HCT116 (cell line): ENCODE results near the gene BIRC6. TPM values are rescaled to one million over a fixed set of nuclear protein-coding genes. Genes with fewer than 3 reads are reported as not detected.

ENCODE experiments used
- ATAC-seq: fragments of 200-7000 bp; cut with Tn5 transposase; 2 replicates; pipeline ENCODE4 v1.9.1; 2020; ENCODE audit warnings: mild to moderate bottlenecking, moderate library complexity
- BruUV-seq: library from RNA; stranded (reverse); fragments of 400-500 nt; replicated peaks from 2 replicates; lab custom pipeline; 2021; lab: Mats Ljungman, UMichigan
- CTCF ChIA-PET: fragments of 300-600 bp; sonication (Branson Sonifier 250); formaldehyde crosslinking; loops from one replicate; lab custom pipeline; 2021; ENCODE audit warnings: antibody characterized with exemption; lab: Charles Lee
- POLR2A ChIA-PET: fragments of 300-600, 350-600 bp; sonication (Branson Sonifier 250); formaldehyde crosslinking; loops from one replicate; lab custom pipeline; 2021; ENCODE audit warnings: antibody characterized with exemption; lab: Charles Lee
- RAD21 ChIA-PET, 2 experiments: fragments of 300-600 bp; sonication (Branson Sonifier 250); formaldehyde crosslinking; loops; one replicate each; lab custom pipeline; 2023; ENCODE audit warnings: low total read pairs in 2 of 2; ENCODE audit not compliant: uncharacterized antibody in 2 of 2, unreplicated experiment in 2 of 2, low non-redundant PET in 1 of 2; lab: Charles Lee
- DNase-seq: peaks from one replicate; pipeline ENCODE4 v3.0.0-alpha.2; 2010; ENCODE audit warnings: low read depth, low spot score
- H2AFZ ChIP-seq: fragments of 200-600 bp; shearing (Covaris generic), sonication (generic); 2 replicates; pipeline ENCODE4 v1.6.1; 2017; ENCODE audit warnings: low read depth, mixed run types, mixed read lengths, antibody characterized with exemption, low read length; ENCODE audit not compliant: poor library complexity, severe bottlenecking
- H3K27ac ChIP-seq: 2 replicates; pipeline ENCODE4 v1.5.1; 2012; ENCODE audit warnings: low read depth, low read length
- H3K27me3 ChIP-seq: fragments of 200-600 bp; sonication (generic); 2 replicates; pipeline ENCODE4 v1.6.1; 2016; ENCODE audit warnings: mixed run types, low read length, mixed read lengths; ENCODE audit not compliant: insufficient read depth
- H3K36me3 ChIP-seq, 2 experiments: fragments of 200-500 bp in 1 of 2; fragments of 200-600 bp in 1 of 2; sonication (Bioruptor generic) in 1 of 2; sonication (generic) in 1 of 2; 2 replicates each; pipeline versions ENCODE4 v1.5.1 to v1.6.1; 2014 to 2016; ENCODE audit warnings: low read length in 2 of 2, inconsistent platforms in 1 of 2, mixed read lengths in 1 of 2, mixed run types in 1 of 2; ENCODE audit not compliant: insufficient read depth in 2 of 2, control insufficient read depth in 1 of 2
- H3K4me1 ChIP-seq, 2 experiments: fragments of 200-600 bp in 1 of 2; sonication (generic) in 1 of 2; 2 replicates each; pipeline versions ENCODE4 v1.5.1 to v1.6.1; 2012 to 2017; ENCODE audit warnings: low read length in 2 of 2, inconsistent platforms in 1 of 2, mild to moderate bottlenecking in 1 of 2, mixed read lengths in 1 of 2, mixed run types in 1 of 2, moderate library complexity in 1 of 2; ENCODE audit not compliant: insufficient read depth in 2 of 2, control insufficient read depth in 1 of 2
- H3K4me2 ChIP-seq: fragments of 200-600 bp; sonication (generic); 2 replicates; pipeline ENCODE4 v1.6.1; 2017; ENCODE audit warnings: mixed run types, low read length, mixed read lengths
- H3K4me3 ChIP-seq, 2 experiments: fragments of 200-600 bp in 1 of 2; sonication (generic) in 1 of 2; replicated peaks in 1 of 2; 2 replicates each; pipeline ENCODE4 v1.5.1; 2011 to 2016; ENCODE audit warnings: low read length in 2 of 2, control low read depth in 1 of 2, low read depth in 1 of 2, mild to moderate bottlenecking in 1 of 2, mixed read lengths in 1 of 2, mixed run types in 1 of 2
- H3K79me2 ChIP-seq: fragments of 200-600 bp; sonication (generic); 2 replicates; pipeline ENCODE4 v1.6.1; 2017; ENCODE audit warnings: mild to moderate bottlenecking, mixed run types, low read length, moderate library complexity, mixed read lengths; ENCODE audit not compliant: insufficient read depth
- H3K9ac ChIP-seq: fragments of 200-600 bp; sonication (generic); 2 replicates; pipeline ENCODE4 v1.6.1; 2016; ENCODE audit warnings: low read length, mixed read lengths
- H3K9me2 ChIP-seq: fragments of 200-600 bp; sonication (generic), shearing (Covaris generic); 2 replicates; pipeline ENCODE4 v1.6.1; 2017; ENCODE audit warnings: mixed run types, mild to moderate bottlenecking, moderate library complexity; ENCODE audit not compliant: insufficient read depth
- H3K9me3 ChIP-seq, 2 experiments: fragments of 200-500 bp in 1 of 2; fragments of 200-600 bp in 1 of 2; sonication (Bioruptor generic) in 1 of 2; sonication (generic) in 1 of 2; 2 replicates each; pipeline ENCODE4 v1.6.1; 2014 to 2017; ENCODE audit warnings: low read length in 2 of 2, mixed read lengths in 2 of 2, inconsistent platforms in 1 of 2, low read depth in 1 of 2, mild to moderate bottlenecking in 1 of 2, mixed run types in 1 of 2, moderate library complexity in 1 of 2; ENCODE audit not compliant: control insufficient read depth in 1 of 2, insufficient read depth in 1 of 2
- H4K20me1 ChIP-seq: fragments of 200-600 bp; sonication (generic), shearing (Covaris generic); 2 replicates; pipeline ENCODE4 v1.6.1; 2017; ENCODE audit warnings: mixed run types, mild to moderate bottlenecking, moderate library complexity; ENCODE audit not compliant: insufficient read depth
- CBX3 ChIP-seq: IDR thresholded peaks from 2 replicates; pipeline ENCODE4 v1.6.1; 2012; ENCODE audit warnings: low read depth
- CEBPB ChIP-seq: IDR thresholded peaks from 2 replicates; pipeline ENCODE4 v1.6.1; 2012; ENCODE audit warnings: low read depth
- CTCF ChIP-seq, 3 experiments: fragments of 200-600 bp in 1 of 3; sonication (generic) in 1 of 3; IDR thresholded peaks in 2 of 3; conservative IDR thresholded peaks in 1 of 3; 2 replicates each; pipeline ENCODE4 v1.5.1; 2012 to 2017; ENCODE audit warnings: low read depth in 2 of 3, low read length in 2 of 3, antibody characterized with exemption in 1 of 3, borderline replicate concordance in 1 of 3, control low read depth in 1 of 3, mild to moderate bottlenecking in 1 of 3, mixed read lengths in 1 of 3, mixed run types in 1 of 3, moderate library complexity in 1 of 3; ENCODE audit not compliant: insufficient read depth in 1 of 3
- EGR1 ChIP-seq: IDR thresholded peaks from 2 replicates; pipeline ENCODE4 v1.6.1; 2012; ENCODE audit warnings: low read depth
- ELF1 ChIP-seq: IDR thresholded peaks from 2 replicates; pipeline ENCODE4 v1.6.1; 2012; ENCODE audit warnings: low read depth, borderline replicate concordance
- EZH2 ChIP-seq: fragments of 200-600 bp; sonication (generic); IDR thresholded peaks from 2 replicates; pipeline ENCODE4 v1.6.1; 2017; ENCODE audit warnings: antibody characterized with exemption, mixed run types
- EZH2phosphoT487 ChIP-seq: fragments of 200-600 bp; IDR thresholded peaks from 2 replicates; pipeline ENCODE4 v1.6.1; 2018; ENCODE audit warnings: antibody characterized with exemption, borderline replicate concordance
- FOSL1 ChIP-seq: IDR thresholded peaks from 2 replicates; pipeline ENCODE4 v1.6.1; 2012; ENCODE audit warnings: low read depth
- JUND ChIP-seq: IDR thresholded peaks from 2 replicates; pipeline ENCODE4 v1.6.1; 2012
- MAX ChIP-seq: IDR thresholded peaks from 2 replicates; pipeline ENCODE4 v1.6.1; 2012
- POLR2A ChIP-seq: IDR thresholded peaks from 2 replicates; pipeline ENCODE4 v1.7.0; 2011; ENCODE audit warnings: borderline replicate concordance; ENCODE audit not compliant: insufficient read depth, insufficient read length; ENCODE audit errors: extremely low read depth
- RAD21 ChIP-seq: IDR thresholded peaks from 2 replicates; pipeline ENCODE4 v1.6.1; 2012; ENCODE audit warnings: low read depth, mild to moderate bottlenecking
- REST ChIP-seq: IDR thresholded peaks from 2 replicates; pipeline ENCODE4 v1.6.1; 2012; ENCODE audit warnings: low read depth
- SIN3A ChIP-seq: IDR thresholded peaks from 2 replicates; pipeline ENCODE4 v1.6.1; 2012; ENCODE audit warnings: low read depth
- SRF ChIP-seq: IDR thresholded peaks from 2 replicates; pipeline ENCODE4 v1.6.1; 2012; ENCODE audit warnings: low read depth
- TCF7L2 ChIP-seq: IDR thresholded peaks from 2 replicates; pipeline ENCODE4 v1.7.0; 2011; ENCODE audit warnings: borderline replicate concordance, inconsistent platforms; ENCODE audit not compliant: insufficient read depth, insufficient read length; ENCODE audit errors: extremely low read depth
- YY1 ChIP-seq: IDR thresholded peaks from 2 replicates; pipeline ENCODE4 v1.6.1; 2011; ENCODE audit warnings: low read length, low read depth, moderate library complexity, mild to moderate bottlenecking; ENCODE audit not compliant: insufficient replicate concordance; ENCODE audit errors: extremely low read depth
- ZBTB33 ChIP-seq: IDR thresholded peaks from 2 replicates; pipeline ENCODE4 v1.6.1; 2011; ENCODE audit warnings: mild to moderate bottlenecking, low read length, moderate library complexity; ENCODE audit not compliant: insufficient replicate concordance; ENCODE audit errors: extremely low read depth
- ZNF274 ChIP-seq: fragments of 200-500 bp; sonication (Bioruptor generic); IDR thresholded peaks from 2 replicates; pipeline ENCODE4 v1.6.1; 2014; ENCODE audit warnings: mild to moderate bottlenecking, low read depth, low read length, inconsistent platforms
- intact Hi-C: fragments of 100-400 bp; cut with micrococcal nuclease; formaldehyde crosslinking; loops from 2 replicates; pipeline ENCODE4 v1.10.0; 2022
- total RNA-seq: library from RNA; stranded (reverse); gene quantifications from one replicate; pipeline ENCODE4 v1.2.1, GENCODE V29; 2021; ENCODE audit not compliant: unreplicated experiment

Gene BIRC6
- total RNA-seq, 1 experiment from 2014 or later = 60.7 TPM

GRCh38 chr2:32463110-32463509 is 106.3 kb downstream of the BIRC6 start:
- DNase-seq = no peak
- TF ChIP-seq CBX3 = no peak
- no peak for TF ChIP-seq TCF7L2
- TF ChIP-seq CEBPB = no peak
- no peak for TF ChIP-seq EGR1
- no peak for TF ChIP-seq ZBTB33
- no peak for TF ChIP-seq FOSL1
- no peak for TF ChIP-seq CTCF (IDR thresholded peaks at IDR 0.05 in 2 of 3, conservative IDR thresholded peaks at IDR 0.05 in 1 of 3; ENCODE audit: borderline replicate concordance in 1 of 3, insufficient read depth in 1 of 3, low read depth in 2 of 3, low read length in 2 of 3)
- no peak for TF ChIP-seq MAX
- TF ChIP-seq ZNF274 = no peak
- no peak for TF ChIP-seq YY1
- TF ChIP-seq POLR2A = no peak
- no peak for TF ChIP-seq RAD21
- TF ChIP-seq SRF = no peak
- TF ChIP-seq REST = no peak
- no peak for TF ChIP-seq ELF1
- no peak for TF ChIP-seq JUND
- no peak for TF ChIP-seq EZH2
- no peak for TF ChIP-seq EZH2phosphoT487
- TF ChIP-seq SIN3A = no peak
- TF ChIP-seq, all 23 proteins: peak for 0
- RAD21 ChIA-PET = no interaction called here
- Histone ChIP-seq H3K27ac (no peak overlapping the region), H3K27me3 (no peaks in the 10 kb centered on the region), H4K20me1 (no peaks in the 10 kb centered on the region), H3K9me2 (no peaks in the 10 kb centered on the region), H3K36me3 (peaks cover 8% of the 10 kb centered on the region in 2 experiments; a peak in 3 of 4 replicates), H3K4me2 (no peak overlapping the region), H3K9ac (no peak overlapping the region), H3K79me2 (peaks cover 27% of the 10 kb centered on the region), H3K4me3 (no peak overlapping the region), H3K4me1 (no peaks in the 10 kb centered on the region), H3K9me3 (no peaks in the 10 kb centered on the region), H2AFZ (no peak overlapping the region)
- POLR2A ChIA-PET = no interaction called here
- CTCF ChIA-PET = no interaction called here
- ATAC-seq = no peak
- no TSS peak for BruUV-seq
- intact Hi-C loops = no loop called here
